Measurements from ENCODE around the gene ETFA.
A peak's percentile ranks its signal among the peaks of the same experiment; 100 is the strongest.

Gene ETFA

DNA sequence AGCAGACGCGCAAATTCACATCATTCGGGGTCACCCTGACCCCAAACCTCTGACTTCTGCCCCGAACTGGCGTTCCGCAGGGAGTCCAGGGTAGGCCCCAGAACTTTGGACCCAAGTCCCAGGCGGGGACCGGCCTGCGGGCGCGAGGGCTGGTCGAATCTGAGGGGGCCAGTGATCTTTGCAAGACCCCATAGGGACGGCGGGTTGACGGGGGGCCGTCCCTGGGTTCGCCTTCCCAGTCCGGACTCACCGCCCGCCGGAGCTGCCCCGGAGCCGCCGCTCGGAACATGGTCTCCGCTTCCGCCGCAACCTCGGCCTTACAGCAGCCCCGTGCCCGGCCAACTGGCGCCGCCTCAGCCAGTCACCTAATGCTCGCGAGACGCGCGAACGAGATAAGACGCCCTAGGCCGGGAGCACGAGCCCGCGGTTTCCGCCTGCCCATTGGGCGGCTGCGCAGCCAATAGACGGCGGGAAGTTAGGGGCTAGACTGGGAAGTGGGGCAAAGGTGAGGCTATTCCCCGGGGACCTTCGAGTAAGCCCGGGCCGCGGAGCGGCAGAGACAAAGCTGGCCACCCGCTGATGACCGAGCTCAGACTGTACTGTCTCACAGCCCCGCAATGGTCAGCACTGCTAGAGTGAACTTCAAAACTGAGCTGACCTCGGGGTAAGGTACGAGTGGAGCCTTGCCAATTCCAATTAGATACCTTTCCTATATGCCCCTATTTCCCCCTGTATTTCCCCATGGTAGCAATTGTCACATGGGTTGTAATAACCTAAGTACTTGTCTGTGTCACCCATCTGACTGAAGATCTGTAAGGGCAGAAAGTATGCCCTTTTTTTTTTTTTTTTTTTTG, at the start of gene ETFA:
Gene ETFA (minus strand): TSS at position 370 of the 854 bp plus-strand sequence. CDS start 81 bp downstream, at position 289.
- peak; percentile 96 for DNase-seq

DNA sequence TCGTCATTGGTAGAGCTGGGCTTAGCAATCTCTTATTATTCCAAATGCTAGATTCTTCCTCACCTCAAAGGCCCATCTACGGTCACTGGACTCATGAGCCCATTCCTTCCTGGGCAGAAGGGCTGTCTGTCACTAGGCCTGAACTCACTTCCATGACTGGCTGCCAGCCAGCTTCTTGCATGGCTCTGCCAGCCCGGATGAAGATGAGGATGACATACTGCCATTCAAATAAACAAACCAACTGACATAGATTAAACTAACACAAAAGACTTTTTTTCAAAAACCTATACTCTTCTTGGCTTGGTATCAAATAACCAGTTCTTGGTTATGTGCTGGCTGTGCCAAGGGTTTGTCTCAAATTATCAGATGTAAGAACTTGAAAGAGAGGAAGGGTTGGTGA, 49.1 kb upstream of the ETFA start:
- no peak for DNase-seq

GRCh38 chr15:76359152-76359551, 47.9 kb upstream of the ETFA start:
- no peak for DNase-seq

DNA sequence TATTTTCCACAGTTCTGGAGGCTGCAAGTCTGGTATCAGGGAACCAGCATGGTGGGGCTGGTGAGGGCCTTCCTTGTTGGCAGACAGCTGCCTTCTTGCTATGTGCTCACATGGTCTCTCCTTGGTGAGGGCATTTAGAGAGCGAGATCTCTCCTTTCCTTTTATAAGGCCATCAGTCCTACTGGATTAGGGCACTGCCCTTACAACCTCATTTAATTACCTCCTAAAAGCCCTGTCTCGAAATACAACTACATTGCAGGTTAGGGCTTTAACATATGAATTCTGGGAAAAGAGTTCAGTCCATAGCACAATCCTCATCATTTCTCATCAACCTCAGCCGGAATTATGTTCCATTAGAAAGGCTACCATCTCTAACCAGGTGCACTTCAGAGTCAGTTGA, 47.2 kb upstream of the ETFA start:
- no peak for DNase-seq

DNA sequence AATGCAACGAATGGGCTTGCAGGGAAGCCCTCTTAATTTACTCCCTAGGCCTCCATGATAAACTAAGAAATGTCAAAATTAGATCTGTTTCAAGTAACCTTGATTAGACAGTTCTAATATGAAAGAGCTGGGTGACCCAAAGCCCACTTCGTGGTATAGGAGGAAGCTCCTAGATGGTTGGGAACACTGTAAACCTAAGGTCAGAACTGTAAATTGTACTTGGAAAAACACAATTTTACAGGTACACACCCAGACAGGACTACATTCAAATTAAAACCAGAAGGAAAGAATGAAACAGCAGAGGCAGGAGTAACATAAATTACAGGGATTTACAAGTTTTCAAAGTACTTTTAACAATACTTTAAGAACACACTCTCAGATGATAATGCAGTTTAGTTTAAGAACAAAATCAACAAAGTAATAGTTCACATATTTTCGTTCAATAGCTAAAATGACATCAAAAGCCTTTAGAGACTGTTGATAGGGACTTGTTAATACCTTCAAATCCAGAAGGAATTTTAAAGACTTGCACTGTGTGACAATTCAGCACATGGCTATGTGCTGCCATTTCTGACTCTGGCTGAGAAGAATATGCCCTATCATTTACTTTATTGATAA, 43.7 kb upstream of the ETFA start:
- DNase-seq, result no peak

DNA sequence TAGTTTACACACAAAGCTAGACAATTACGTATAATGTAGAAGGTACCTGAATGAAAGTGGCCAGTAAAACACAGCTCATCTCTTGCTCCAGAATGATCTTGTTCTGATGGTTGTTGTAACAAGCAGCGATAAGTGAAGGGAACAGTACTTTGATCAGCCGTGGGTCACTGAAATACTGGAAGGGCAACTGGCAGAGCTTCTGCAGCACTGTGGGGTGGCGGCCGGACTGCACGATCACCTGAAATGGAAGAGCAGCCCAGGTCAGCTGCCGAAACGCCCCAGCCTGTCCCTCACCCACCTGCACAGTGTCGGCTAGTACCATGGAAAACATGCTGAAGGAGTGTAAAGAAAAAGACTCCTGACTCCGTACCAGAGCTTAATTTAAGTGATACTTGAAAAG, 42.6 kb upstream of the ETFA start:
- no peak for DNase-seq

DNA sequence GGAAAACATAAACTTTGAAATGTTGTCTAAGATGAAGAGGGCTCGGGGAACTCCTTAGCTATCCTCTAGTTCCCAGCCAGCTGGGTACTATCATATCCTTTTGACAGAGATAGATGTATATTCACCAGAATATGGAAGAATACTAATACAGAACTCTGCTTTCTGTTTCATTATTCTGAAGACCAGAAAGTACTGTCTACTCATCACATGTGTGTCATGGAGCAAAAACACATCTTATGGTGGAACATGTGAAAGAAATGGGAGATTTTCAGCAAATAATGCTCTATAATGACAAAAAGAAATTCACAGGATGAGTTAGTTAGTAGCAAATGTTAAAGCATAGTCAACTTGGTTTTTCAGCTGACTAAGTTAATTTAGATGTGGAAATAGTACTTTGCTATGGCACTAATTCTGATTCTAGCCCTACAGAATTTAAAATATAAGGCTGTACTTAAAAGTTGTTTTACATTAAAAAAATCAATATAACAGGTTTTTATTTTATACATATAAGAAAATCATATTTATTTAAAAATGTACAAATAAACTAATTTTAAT, 41.8 kb upstream of the ETFA start:
- no peak for DNase-seq

DNA sequence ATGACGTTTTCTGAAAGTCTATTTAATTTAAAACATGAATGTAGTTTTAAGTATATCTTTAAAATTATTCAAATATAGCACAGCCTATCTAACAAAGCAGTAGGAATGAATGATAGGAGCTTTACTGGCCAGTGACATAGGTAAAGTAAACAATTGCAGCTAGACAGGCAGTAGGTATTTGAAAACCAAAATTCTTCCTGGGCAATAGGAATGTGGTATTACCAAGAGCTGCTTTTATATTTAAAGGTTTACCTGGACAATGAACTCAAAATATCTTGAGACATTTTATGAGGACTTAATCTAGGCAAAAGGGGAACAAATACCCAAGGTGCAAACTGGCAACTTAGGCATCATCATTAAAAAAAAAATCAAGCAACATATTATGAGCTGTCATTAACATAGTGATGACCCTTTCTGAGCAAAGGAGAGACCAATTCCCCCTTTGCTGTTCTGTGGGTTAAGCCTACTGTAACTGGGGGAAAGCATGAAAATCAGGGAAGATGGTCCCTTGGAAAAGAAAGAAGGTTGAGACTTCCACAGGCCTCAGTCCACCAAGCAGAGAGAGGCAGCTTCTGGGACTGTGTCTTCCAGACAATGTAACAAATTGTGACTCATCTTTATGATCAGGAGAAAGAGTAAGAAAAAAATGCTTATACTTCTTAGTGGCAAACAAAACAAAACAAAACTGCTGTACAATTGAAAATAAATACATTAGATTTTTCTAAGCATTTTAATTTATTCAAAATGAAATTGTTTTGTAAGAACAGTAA, 38.2 kb upstream of the ETFA start:
- DNase-seq, result no peak

DNA sequence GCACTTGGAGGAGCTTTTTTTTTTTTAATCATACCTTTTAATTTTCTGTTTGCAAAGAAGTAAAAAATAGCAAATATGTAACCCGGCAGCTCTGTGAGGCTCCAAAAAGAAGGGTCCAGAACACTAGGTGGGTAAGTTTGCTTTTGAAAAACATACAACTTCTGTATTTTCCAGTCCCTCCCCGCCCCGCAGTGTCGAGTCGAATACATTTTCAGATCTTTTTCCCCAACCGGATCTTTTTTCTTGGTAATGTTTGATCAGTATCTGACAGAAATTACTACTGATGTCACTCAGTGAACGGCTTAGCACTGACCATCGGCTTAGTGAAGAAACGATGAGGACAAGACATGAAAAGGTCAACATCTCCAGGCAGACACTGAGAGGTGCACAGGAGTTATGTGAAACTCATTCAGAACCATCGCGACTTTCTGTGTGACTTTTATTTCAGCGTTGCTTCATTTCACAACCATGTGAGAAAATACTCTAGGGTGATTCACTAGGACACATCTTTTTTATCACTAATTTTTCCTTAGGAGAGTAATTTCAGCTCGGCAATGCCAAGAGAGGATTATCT, 36.3 kb upstream of the ETFA start:
- no peak for DNase-seq

- no peak for DNase-seq
Measured at GRCh38 chr15:76346669-76347481, 35.6 kb upstream of the ETFA start.

DNA sequence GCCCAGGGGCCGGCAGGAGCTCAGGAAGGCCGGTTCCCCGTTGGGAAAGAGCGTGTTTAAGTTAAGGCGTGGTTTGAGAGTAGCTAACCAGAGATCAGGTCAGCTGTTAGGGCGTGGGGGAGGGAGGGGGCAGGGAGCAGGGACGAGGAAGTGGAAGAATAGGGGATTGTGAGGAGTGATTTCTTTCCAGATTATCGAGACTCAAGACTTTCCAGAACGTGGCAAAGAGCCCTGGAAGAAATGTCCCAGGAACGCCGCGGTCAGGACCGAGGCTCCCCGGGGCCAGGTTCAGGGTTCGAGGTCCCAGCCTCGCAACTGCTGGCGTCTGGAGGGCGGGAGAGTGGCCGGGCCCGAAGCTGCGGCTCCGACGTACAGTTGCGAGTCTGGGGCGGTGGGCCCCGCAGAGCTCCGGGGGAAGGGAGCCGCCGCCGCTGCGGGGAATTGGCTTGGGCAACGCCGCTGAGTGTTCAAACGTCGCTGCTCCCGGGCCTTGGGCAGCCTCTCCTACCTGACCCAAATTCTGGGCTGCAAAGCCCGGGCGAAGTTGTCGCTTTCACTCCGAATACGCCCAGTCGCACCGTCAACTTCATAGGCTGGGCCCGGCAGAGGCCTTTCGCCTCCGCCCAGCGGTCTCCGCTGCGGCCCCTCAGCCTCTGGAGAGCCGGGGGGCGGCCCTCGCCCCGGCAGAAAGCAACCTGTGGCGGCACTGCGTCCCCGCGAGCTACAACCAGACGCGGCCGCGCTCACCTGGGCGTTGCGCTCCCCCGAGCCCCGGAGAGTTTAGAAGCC, 34.8 kb upstream of the ETFA start:
- no peak for DNase-seq

GRCh38 chr15:76345583-76345879, 34.3 kb upstream of the ETFA start:
- no peak for DNase-seq

DNA sequence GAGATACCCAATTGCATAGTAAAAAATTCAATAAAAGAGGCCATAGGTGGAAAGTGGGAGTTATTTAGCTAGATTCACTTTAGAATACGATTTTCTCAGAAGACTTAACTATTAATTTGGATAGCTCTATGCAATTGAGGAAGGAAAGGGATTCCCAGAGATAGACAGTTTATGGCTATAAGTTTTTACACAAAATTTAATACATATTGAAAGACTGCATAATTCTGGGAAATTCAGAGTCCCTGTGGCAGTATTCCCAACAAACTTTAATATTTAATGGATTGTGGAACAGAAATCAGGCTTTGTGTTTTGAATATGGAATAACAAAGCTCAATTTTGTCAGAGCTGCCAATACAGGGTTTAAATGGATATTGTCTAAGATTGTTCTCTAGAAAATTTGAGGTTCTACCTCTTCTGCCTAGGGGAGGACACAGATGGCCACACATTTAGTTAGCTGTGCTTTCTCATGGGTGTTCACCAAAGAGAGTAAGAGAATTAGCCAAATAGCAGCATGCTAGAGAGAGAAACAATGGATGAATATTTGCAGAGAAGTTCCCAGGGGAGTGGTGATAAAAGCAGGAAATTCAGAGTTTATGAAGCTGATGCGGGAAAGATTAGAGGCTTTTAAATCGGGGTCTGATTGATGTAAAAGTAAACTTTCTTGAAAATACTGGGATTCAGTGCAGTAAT, 33.8 kb upstream of the ETFA start:
- DNase-seq, result no peak

- DNase-seq, result no peak
Measured at GRCh38 chr15:76343313-76343996, 32.2 kb upstream of the ETFA start.

DNA sequence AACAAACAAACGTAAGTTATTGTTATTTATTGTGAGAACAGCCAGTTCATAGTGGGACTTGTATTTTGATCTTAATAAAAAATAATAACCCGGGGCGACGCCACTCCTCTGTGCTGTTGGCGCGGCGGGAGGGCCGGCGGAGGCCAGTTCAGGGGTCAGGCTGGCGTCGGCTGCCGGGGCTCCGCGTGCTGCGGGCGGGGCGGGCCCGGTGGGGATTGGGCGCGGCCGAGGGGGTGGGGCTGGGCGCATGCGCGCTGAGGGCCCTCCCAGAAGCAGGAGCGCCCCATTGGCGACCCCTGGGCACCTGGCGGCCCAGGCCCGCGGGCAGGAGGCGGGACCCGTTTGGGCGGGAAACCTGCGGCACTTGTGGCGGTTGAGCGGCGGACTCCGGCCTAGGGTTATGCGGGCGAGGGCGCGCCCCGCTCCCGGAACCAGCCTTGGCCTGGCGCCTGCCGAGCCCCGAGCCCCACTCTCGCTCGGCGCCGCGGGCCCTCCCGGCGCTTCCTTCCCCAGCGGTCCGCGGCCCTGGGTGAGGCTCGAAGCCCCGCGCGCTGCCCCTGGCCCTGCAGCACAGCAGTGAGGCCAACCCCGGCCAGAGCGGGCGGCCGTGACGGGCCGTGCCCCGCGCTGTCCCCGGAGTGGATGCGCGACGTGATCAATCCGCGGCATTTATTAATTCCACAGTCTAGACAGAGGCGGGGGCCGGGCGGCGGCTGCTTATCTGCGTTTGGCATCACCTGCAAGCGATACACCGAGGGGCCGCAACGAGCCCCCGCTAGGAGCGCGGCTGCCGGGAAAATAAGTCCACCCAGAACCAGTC, 31.3 kb upstream of the ETFA start:
- no peak for DNase-seq

DNA sequence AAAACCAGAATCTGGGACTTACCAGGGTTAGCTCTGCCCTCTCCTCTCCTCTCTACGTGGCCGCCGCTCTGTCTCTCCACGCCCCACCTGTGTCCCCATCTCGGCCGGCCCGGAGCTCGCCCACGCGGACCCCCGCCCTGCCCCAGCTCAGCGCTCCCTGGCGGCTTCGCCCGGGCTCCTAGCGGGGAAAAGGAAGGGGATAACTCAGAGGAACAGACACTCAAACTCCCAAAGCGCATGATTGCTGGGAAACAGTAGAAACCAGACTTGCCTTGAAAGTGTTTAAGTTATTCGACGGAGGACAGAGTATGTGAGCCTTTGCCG, 30.8 kb upstream of the ETFA start:
- no peak for DNase-seq

DNA sequence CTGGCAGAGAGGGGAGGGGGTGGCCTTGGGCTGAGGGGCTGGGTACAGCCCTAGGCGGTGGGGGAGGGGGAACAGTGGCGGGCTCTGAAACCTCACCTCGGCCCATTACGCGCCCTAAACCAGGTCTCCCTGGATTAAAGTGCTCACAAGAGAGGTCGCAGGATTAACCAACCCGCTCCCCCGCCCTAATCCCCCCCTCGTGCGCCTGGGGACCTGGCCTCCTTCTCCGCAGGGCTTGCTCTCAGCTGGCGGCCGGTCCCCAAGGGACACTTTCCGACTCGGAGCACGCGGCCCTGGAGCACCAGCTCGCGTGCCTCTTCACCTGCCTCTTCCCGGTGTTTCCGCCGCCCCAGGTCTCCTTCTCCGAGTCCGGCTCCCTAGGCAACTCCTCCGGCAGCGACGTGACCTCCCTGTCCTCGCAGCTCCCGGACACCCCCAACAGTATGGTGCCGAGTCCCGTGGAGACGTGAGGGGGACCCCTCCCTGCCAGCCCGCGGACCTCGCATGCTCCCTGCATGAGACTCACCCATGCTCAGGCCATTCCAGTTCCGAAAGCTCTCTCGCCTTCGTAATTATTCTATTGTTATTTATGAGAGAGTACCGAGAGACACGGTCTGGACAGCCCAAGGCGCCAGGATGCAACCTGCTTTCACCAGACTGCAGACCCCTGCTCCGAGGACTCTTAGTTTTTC, 30.2 kb upstream of the ETFA start:
- no peak for DNase-seq

- DNase-seq, result no peak
Measured at GRCh38 chr15:76340803-76341365, 29.6 kb upstream of the ETFA start.

Measured in activated CD4-positive, CD25-positive, alpha-beta regulatory T cell treated with anti-CD3 and anti-CD28 coated beads, Interleukin-2, amount 50 U/mL, for 72 hours (primary cell).